ENCODE data around the gene CTBS. TPM values are rescaled to one million over a fixed set of nuclear protein-coding genes. Genes with fewer than 3 reads are reported as not detected.

Gene CTBS
- total and polyA plus RNA-seq, 2 of the 13 experiments (the other 11 are each of a cell fraction or from before 2014, with no cell fraction given): 4.7 to 12.4 TPM

DNA sequence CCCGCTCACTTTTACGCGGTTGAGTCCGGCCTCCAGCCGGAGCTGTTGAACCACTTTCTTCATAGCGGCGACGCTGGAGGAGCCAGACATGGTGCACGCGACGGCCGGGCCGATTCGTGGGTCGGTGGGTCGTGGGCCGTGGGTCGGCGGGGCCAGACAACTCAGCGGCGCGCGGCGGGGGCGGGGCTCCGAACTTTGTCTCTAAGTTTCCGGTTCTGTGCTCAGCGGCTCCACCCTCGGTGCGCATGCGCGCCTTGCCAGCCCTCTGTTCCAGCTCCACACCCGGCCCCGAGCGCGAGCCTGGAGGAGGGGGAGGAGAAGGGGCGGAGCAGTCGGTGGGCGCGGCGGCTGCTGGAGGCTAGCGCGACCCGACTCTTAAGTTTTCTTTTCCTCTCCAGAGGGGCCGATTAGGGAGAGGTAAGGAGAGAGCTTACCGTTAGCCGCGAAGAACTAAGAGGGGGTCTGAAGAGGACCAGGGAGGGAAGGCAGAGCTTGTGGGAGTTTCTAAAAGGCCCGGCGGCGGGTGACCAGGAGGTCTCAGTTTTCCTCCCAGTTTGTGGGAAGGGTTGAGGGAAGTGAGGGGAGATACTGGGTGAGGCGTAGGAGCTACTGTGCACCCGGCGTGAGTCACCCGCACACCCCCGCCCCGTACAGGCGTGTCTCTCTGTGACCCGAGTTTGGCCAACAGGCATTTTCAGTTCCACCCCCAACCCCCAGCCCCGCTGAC is 68.1 kb downstream of the CTBS start, which contains the start of the genes GNG5 and SPATA1 (continued):
- TF ChIP-seq, protein P1, sequence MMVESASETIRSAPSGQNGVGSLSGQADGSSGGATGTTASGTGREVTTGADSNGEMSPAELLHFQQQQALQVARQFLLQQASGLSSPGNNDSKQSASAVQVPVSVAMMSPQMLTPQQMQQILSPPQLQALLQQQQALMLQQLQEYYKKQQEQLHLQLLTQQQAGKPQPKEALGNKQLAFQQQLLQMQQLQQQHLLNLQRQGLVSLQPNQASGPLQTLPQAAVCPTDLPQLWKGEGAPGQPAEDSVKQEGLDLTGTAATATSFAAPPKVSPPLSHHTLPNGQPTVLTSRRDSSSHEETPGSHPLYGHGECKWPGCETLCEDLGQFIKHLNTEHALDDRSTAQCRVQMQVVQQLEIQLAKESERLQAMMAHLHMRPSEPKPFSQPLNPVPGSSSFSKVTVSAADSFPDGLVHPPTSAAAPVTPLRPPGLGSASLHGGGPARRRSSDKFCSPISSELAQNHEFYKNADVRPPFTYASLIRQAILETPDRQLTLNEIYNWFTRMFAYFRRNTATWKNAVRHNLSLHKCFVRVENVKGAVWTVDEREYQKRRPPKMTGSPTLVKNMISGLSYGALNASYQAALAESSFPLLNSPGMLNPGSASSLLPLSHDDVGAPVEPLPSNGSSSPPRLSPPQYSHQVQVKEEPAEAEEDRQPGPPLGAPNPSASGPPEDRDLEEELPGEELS (CRISPR knock-in tag; IDR thresholded peaks at IDR 0.05): peak; percentile 28; the same call in 1 of the 2 replicates
- TF ChIP-seq SIX4 (CRISPR knock-in tag; IDR thresholded peaks at IDR 0.05): no peak
- TF ChIP-seq ELF3 (CRISPR knock-in tag; IDR thresholded peaks at IDR 0.05): peak; percentile 6; the same call in 1 of the 2 replicates
- peak; percentile 33 for TF ChIP-seq IRF2 (CRISPR knock-in tag; IDR thresholded peaks at IDR 0.05)
- no peak for TF ChIP-seq FOXO1 (CRISPR knock-in tag; IDR thresholded peaks at IDR 0.05)
- TF ChIP-seq HOXA5 (CRISPR knock-in tag; IDR thresholded peaks at IDR 0.05): peak; percentile 56; the same call in 1 of the 2 replicates
- TF ChIP-seq, protein P2, sequence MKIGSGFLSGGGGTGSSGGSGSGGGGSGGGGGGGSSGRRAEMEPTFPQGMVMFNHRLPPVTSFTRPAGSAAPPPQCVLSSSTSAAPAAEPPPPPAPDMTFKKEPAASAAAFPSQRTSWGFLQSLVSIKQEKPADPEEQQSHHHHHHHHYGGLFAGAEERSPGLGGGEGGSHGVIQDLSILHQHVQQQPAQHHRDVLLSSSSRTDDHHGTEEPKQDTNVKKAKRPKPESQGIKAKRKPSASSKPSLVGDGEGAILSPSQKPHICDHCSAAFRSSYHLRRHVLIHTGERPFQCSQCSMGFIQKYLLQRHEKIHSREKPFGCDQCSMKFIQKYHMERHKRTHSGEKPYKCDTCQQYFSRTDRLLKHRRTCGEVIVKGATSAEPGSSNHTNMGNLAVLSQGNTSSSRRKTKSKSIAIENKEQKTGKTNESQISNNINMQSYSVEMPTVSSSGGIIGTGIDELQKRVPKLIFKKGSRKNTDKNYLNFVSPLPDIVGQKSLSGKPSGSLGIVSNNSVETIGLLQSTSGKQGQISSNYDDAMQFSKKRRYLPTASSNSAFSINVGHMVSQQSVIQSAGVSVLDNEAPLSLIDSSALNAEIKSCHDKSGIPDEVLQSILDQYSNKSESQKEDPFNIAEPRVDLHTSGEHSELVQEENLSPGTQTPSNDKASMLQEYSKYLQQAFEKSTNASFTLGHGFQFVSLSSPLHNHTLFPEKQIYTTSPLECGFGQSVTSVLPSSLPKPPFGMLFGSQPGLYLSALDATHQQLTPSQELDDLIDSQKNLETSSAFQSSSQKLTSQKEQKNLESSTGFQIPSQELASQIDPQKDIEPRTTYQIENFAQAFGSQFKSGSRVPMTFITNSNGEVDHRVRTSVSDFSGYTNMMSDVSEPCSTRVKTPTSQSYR (CRISPR knock-in tag; IDR thresholded peaks at IDR 0.05; ENCODE audit: borderline replicate concordance): peak; percentile 55
- TF ChIP-seq, protein P3, sequence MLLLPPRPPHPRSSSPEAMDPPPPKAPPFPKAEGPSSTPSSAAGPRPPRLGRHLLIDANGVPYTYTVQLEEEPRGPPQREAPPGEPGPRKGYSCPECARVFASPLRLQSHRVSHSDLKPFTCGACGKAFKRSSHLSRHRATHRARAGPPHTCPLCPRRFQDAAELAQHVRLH (CRISPR knock-in tag; IDR thresholded peaks at IDR 0.05; ENCODE audit: borderline replicate concordance, low read depth): peak; percentile 29
- TF ChIP-seq HDAC1 (CRISPR knock-in tag; IDR thresholded peaks at IDR 0.05): peak; percentile 53
- TF ChIP-seq MTF1 (CRISPR knock-in tag; IDR thresholded peaks at IDR 0.05): no peak
- peak; percentile 32 for TF ChIP-seq HNF4A (CRISPR knock-in tag; IDR thresholded peaks at IDR 0.05)
- TF ChIP-seq WIZ (CRISPR knock-in tag; IDR thresholded peaks at IDR 0.05): 0 out of 2 replicates have a peak, but pooled peaks have one; percentile 49
- TF ChIP-seq MAFF (IDR thresholded peaks at IDR 0.05; ENCODE audit: low read depth, low read length): no peak
- TF ChIP-seq RXRA (CRISPR knock-in tag; IDR thresholded peaks at IDR 0.05): peak; percentile 54
- TF ChIP-seq, protein P4, sequence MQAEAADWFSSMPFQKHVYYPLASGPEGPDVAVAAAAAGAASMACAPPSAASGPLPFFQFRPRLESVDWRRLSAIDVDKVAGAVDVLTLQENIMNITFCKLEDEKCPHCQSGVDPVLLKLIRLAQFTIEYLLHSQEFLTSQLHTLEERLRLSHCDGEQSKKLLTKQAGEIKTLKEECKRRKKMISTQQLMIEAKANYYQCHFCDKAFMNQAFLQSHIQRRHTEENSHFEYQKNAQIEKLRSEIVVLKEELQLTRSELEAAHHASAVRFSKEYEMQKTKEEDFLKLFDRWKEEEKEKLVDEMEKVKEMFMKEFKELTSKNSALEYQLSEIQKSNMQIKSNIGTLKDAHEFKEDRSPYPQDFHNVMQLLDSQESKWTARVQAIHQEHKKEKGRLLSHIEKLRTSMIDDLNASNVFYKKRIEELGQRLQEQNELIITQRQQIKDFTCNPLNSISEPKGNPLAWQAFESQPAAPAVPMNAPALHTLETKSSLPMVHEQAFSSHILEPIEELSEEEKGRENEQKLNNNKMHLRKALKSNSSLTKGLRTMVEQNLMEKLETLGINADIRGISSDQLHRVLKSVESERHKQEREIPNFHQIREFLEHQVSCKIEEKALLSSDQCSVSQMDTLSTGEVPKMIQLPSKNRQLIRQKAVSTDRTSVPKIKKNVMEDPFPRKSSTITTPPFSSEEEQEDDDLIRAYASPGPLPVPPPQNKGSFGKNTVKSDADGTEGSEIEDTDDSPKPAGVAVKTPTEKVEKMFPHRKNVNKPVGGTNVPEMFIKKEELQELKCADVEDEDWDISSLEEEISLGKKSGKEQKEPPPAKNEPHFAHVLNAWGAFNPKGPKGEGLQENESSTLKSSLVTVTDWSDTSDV (CRISPR knock-in tag; IDR thresholded peaks at IDR 0.05): no peak
- TF ChIP-seq TARDBP (CRISPR knock-in tag; IDR thresholded peaks at IDR 0.05): peak; percentile 17; the same call in 1 of the 2 replicates
- TF ChIP-seq SKI (IDR thresholded peaks at IDR 0.05; ENCODE audit: partially characterized antibody): peak; percentile 53

All from HepG2 (cell line).